Right hindlimb (tissue), 1 donor: ENCODE measurements around the gene NVL.

Experiments used
- DNase-seq: peaks from one replicate; pipeline ENCODE4 v3.0.0-alpha.2; 2018

NVL gene

DNA sequence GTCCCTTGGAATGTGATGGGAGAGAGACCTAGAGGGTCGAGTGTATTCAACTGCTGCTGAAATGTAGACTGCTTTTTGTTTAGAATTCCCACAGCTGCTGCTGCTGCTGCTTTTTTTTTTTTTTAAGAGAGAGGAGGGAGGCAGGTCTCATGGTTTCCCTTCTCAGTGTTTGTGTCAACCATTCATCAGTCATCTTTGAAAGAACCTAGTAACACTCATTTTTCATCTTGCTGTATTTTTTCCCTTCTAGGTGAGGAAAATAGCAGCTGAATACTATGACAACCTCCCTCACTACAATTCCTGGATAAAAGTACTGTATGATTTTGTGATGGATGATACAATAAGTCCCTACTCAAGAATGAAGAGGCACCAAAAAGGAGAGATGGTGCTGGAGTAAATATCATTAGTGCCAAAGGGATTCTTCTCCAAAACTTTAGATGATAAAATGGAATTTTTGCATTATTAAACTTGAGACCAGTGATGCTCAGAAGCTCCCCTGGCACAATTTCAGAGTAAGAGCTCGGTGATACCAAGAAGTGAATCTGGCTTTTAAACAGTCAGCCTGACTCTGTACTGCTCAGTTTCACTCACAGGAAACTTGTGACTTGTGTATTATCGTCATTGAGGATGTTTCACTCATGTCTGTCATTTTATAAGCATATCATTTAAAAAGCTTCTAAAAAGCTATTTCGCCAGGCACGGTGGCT lies 137.7 kb downstream of the NVL start:
- no peak for DNase-seq

DNA sequence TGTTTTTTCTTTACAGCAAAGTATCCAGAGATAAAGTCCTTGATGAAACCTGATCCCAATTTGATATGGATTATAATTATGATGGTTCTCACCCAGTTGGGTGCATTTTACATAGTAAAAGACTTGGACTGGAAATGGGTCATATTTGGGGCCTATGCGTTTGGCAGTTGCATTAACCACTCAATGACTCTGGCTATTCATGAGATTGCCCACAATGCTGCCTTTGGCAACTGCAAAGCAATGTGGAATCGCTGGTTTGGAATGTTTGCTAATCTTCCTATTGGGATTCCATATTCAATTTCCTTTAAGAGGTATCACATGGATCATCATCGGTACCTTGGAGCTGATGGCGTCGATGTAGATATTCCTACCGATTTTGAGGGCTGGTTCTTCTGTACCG lies 140.4 kb downstream of the NVL start:
- no peak for DNase-seq

- no peak for DNase-seq
These were observed 141.7 kb downstream of the NVL start for GRCh38 chr1:224188286-224188685.

DNA sequence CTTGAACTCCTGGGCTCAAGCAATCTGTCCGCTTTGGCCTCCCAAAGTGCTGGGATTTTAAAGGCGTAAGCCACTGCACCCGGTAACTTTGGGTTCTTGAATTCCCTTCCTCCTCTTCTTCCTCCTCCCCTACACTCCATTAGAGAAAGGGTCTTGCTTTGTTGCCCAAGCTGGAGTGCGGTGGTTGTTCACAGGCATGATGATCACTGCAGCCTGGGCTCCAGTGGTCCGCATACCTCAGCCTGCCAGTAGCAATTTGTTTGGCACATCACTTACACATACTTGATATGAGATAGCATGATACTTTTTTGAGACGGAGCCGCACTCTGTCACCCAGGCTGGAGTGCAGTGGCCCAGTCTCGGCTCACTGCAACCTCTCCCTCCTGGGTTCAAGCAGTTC lies 144.8 kb downstream of the NVL start:
- no peak for DNase-seq

DNA sequence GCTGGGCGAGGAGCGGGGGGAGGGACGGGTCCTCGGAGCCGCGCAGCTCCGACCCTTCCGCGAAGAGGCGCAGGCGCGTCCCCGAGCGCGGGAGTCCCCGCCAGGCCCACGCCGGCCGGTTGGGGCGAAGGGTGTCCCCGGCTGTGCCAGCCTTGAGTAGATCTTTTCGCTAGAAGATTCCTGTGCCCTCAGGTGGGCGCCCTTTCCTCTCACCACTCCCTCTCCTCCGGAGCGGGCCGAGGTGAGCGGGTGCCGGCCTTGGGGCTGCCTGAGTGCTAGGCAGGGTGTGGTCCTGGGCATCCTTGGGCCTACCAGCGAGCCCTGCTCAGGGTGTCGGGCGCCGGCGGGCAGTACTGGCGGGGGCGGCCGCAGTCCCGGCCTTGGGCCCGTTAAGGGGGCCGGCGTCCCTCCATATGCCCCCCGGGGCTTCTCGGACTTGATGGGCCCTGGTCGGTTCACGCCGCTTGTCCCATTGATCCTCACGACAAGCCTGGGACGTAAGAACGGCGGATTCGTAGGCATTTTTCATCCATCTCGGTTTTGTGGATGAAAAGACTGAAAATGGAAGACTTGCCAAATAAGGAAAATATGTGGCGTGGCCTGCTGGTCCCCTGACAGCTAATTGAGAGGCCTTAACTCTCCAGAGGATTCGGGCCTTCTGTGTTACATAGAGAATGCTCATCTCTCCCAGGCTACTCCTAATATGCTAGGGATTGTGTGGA lies 146.2 kb downstream of the NVL start:
- peak; percentile 79 for DNase-seq

GRCh38 chr1:224182866-224183590 lies 146.9 kb downstream of the NVL start, which contains the start of gene DEGS1:
TSS of gene DEGS1 (plus strand) at chr1:224183240. CDS start at chr1:224183337, 97 bp downstream.
- DNase-seq, result peak; percentile 91

DNA sequence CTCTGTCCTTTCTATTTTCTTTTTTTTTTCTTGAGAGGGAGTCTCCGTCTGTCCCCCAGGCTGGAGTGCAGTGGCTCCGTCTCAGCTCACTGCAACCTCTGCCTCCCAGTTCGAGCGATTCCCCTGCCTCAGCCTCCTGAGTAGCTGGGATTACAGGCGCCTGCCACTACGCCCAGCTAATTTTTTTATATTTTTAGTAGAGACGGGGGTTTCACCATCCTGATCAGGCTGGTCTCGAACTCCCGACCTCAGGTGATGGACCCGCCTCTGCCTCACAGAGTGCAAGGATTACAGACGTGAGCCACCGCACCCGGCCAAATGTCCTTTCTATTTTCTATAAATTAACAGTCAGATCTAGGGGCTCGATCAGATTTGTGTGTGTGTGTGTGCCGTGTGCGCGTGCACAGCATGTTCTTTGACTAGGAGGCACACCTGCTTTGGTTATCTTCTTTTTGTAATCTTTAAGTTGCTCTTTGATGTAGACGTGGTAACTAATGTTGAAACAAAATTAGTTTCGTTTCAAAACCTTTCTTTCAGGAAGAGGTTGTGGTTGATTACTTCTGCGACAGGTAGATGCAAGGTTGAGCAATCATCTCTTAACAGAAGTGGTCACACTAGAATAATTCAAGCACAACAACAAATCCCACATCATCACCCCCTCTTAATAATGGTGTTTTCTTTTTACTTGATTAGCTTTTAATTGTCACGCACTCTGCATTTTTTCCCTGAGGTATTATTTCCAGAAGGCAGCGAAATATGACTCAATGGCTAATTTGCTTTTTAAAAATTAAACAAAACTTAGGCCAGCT lies 147.7 kb downstream of the NVL start:
- DNase-seq, result no peak

DNA sequence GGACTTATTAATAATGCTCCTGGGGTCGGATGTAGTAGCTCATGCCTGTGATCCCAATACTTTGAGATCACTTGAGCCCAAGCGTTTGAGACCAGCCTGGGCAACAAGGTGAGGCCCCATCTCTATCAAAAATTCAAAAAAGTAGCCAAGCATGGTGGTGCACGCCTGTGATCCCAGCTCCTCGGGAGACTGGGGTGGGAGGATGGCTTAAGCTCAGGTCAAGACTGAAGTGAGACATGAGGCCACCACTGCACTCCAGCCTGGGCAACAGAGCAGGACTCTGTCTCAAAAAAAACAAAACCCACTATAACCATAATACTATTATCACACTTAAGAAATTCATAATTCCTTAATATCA lies 148.5 kb downstream of the NVL start:
- DNase-seq, result no peak

DNA sequence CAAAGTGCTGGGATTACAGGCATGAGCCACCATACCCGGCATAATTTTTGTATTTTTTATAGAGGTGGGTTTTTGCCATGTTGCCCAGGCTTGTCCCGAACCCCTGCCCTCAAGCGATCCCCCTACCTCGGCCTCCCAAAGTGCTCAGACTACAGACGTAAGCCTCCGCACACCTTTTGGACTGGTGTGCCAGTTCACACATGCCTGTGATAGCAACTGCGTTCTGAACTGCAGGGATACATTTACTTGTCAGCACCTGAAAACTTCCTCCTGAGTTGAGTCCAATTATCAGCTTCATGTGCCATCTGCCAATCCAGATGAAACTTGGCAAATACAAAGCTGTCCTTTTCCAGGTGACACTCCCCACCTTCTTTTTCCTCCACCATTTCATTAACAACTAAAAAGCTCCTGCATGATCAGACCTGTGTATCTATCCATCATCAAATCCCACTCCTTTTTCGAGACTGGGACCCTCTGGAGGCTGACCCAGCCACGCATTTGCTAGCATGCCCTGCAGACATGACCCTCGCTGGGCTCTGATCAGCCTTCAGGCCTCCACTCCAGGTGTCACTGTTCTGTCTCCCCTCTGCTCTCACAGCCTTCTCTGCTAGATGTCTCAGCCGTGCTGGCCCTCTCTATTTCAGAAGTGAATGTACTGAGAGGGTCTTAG lies 149.1 kb downstream of the NVL start:
- no peak for DNase-seq

- no peak for DNase-seq
These were observed 151.1 kb downstream of the NVL start for GRCh38 chr1:224178894-224179293.

DNA sequence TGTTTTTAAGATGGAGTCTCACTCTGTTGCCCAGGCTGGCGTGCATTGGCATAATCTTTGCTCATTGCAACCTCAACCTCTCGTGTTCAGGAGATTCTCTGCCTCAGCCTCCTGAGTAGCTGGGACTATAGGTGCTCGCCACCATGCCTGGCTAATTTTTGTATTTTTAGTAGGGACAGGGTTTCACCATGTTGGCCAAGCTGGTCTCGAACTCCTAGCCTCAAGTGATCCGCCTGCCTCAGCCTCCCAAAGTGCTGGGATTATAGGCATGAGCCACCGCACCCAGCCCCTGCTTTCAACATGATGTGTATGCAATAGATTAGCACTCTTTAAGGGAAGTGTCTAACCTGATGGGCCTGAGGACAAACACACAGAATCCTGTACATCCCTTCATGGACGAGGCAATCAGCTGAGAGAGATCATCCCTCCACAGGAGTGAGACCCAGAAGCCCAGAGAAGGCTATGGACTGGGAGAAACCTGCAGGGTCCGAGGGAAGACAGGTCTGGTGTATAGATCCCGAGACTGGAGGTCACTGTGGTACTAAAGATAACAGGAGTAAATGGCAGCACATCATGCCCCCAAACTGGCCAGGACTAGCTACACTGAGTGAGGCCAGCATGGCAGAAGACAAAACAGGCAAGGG lies 152.5 kb downstream of the NVL start:
- no peak for DNase-seq
